Mesenchymal stem cell (in vitro differentiated cells and primary cell): ENCODE measurements around the gene PRRC1.

Experiments used
- DNase-seq: peaks from one replicate; pipeline ENCODE4 v3.0.0-alpha.2; 2013
- H2AFZ ChIP-seq: one replicate; pipeline ENCODE4 v1.6.1; 2013; ENCODE audit warnings: low read depth, mild to moderate bottlenecking, control low read depth, inconsistent platforms, low read length, moderate library complexity
- H2AK5ac ChIP-seq: 2 replicates; pipeline ENCODE4 v1.6.1; 2013; ENCODE audit warnings: low read length, moderate library complexity, mild to moderate bottlenecking, inconsistent platforms; ENCODE audit not compliant: severe bottlenecking
- H2BK120ac ChIP-seq: one replicate; pipeline ENCODE4 v1.6.1; 2013; ENCODE audit warnings: low read depth, mild to moderate bottlenecking, inconsistent platforms, low read length, moderate library complexity
- H2BK12ac ChIP-seq, 2 experiments: one replicate each; pipeline ENCODE4 v1.6.1; 2013; ENCODE audit warnings: inconsistent platforms in 2 of 2, low read length in 2 of 2, mild to moderate bottlenecking in 2 of 2, moderate library complexity in 2 of 2, control low read depth in 1 of 2
- H2BK15ac ChIP-seq: one replicate; pipeline ENCODE4 v1.6.1; 2013; ENCODE audit warnings: mild to moderate bottlenecking, low read depth, inconsistent platforms; ENCODE audit not compliant: poor library complexity, severe bottlenecking
- H2BK5ac ChIP-seq: 2 replicates; pipeline ENCODE4 v1.6.1; 2013; ENCODE audit warnings: low read depth, mild to moderate bottlenecking, low read length, control low read depth, inconsistent platforms; ENCODE audit not compliant: poor library complexity, severe bottlenecking
- H3K14ac ChIP-seq, 2 experiments: one replicate each; pipeline ENCODE4 v1.6.1; 2013; ENCODE audit warnings: inconsistent platforms in 2 of 2, low read length in 2 of 2, control low read depth in 1 of 2, mild to moderate bottlenecking in 1 of 2, moderate library complexity in 1 of 2
- H3K18ac ChIP-seq, 2 experiments: one replicate each; pipeline ENCODE4 v1.6.1; 2013; ENCODE audit warnings: inconsistent platforms in 2 of 2, low read length in 2 of 2, control low read depth in 1 of 2, low read depth in 1 of 2, mild to moderate bottlenecking in 1 of 2
- H3K23ac ChIP-seq, 2 experiments: one replicate each; pipeline ENCODE4 v1.6.1; 2013; ENCODE audit warnings: inconsistent platforms in 2 of 2, low read length in 2 of 2, mild to moderate bottlenecking in 2 of 2, moderate library complexity in 2 of 2, control low read depth in 1 of 2
- H3K27ac ChIP-seq: 2 replicates; pipeline ENCODE4 v1.5.1; 2013; ENCODE audit warnings: mild to moderate bottlenecking, moderate library complexity, low read length, control low read depth, inconsistent platforms; ENCODE audit not compliant: poor library complexity, severe bottlenecking
- H3K27me3 ChIP-seq, 2 experiments: 2 replicates each; pipeline versions ENCODE4 v1.6.1 to v1.7.0; 2013; ENCODE audit warnings: low read length in 2 of 2, mild to moderate bottlenecking in 2 of 2, moderate library complexity in 2 of 2, control low read depth in 1 of 2, inconsistent platforms in 1 of 2; ENCODE audit not compliant: control insufficient read depth in 1 of 2, insufficient read depth in 1 of 2
- H3K36me3 ChIP-seq, 2 experiments: 2 replicates each; pipeline versions ENCODE4 v1.6.1 to v1.7.0; 2013; ENCODE audit warnings: low read length in 2 of 2, control low read depth in 1 of 2, inconsistent platforms in 1 of 2, low read depth in 1 of 2, mild to moderate bottlenecking in 1 of 2; ENCODE audit not compliant: insufficient read depth in 2 of 2, control insufficient read depth in 1 of 2
- H3K4ac ChIP-seq, 2 experiments: one replicate each; pipeline ENCODE4 v1.6.1; 2013; ENCODE audit warnings: inconsistent platforms in 2 of 2, low read length in 2 of 2, mild to moderate bottlenecking in 2 of 2, moderate library complexity in 2 of 2, control low read depth in 1 of 2, low read depth in 1 of 2
- H3K4me1 ChIP-seq: 2 replicates; pipeline ENCODE4 v1.6.1; 2013; ENCODE audit warnings: low read depth, low read length, control low read depth; ENCODE audit not compliant: control insufficient read depth, insufficient read depth
- H3K4me2 ChIP-seq: 2 replicates; pipeline ENCODE4 v1.6.1; 2013; ENCODE audit warnings: low read length, mild to moderate bottlenecking, inconsistent platforms; ENCODE audit not compliant: poor library complexity, severe bottlenecking
- H3K4me3 ChIP-seq, 2 experiments: 2 replicates each; pipeline versions ENCODE4 v1.5.1 to v1.7.0; 2013; ENCODE audit warnings: low read length in 2 of 2, mild to moderate bottlenecking in 2 of 2, control low read depth in 1 of 2, low read depth in 1 of 2; ENCODE audit not compliant: insufficient read depth in 1 of 2
- H3K79me1 ChIP-seq: replicated peaks from 2 replicates; pipeline ENCODE4 v1.6.1; 2013; ENCODE audit warnings: mild to moderate bottlenecking, control low read depth, low read length, inconsistent platforms; ENCODE audit not compliant: poor library complexity, severe bottlenecking
- H3K9ac ChIP-seq: 2 replicates; pipeline ENCODE4 v1.7.0; 2013; ENCODE audit warnings: mild to moderate bottlenecking, low read length, moderate library complexity
- H3K9me3 ChIP-seq: 2 replicates; pipeline ENCODE4 v1.7.0; 2013; ENCODE audit warnings: mild to moderate bottlenecking, low read length; ENCODE audit not compliant: control insufficient read depth
- H4K8ac ChIP-seq: one replicate; pipeline ENCODE4 v1.6.1; 2013; ENCODE audit warnings: inconsistent platforms, mild to moderate bottlenecking, low read length, moderate library complexity
- H4K91ac ChIP-seq: one replicate; pipeline ENCODE4 v1.6.1; 2013; ENCODE audit warnings: mild to moderate bottlenecking, low read length, inconsistent platforms
- WGBS: methylation state at CpG from one replicate; pipeline ENCODE4 v1.1.7; 2013; ENCODE audit warnings: mixed read lengths; 5-methylcytosine and 5-hydroxymethylcytosine counted together

Gene PRRC1

DNA sequence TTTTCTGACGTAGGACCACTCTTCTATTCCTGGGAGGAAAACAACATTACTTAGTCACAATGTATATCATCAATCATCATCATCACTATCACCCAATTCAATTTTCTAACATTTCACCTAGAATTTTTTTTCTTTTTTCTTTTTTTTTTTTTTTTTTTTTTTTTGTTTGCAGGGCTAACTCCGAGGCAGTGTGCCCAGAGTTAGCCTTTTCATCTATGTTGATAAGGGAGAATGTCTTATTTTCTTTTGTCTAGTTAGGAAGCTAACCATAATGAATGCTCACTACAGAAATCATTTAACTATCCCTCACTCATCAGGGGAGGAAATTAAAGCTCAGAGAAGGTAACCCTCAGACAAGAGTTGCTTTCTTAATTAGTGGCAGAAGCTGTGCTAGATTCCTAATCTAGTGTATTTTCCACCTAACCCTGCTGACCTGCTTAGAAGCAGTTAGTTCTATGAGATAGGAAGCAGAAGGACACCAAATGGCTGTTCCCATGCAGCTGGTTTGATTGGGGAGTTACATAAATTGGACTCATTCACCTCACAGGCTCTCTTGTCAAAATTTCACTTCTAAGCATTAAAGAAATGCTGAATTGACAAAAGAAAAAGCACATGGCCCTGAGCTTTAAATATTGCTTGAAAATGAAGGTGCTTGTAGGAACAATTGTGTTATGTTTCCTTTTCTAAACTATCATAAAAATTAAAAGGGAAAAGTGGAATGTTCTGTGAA, 8.6 kb upstream of the PRRC1 start:
- Histone ChIP-seq H3K23ac (no peak overlapping the region), H3K27ac (no peak overlapping the region), H4K8ac (no peak overlapping the region), H2AK5ac (no peak overlapping the region), H3K18ac (no peak overlapping the region), H3K4ac (no peak overlapping the region), H3K9me3 (no peaks in the 10 kb centered on the region), H2BK12ac (no peak overlapping the region), H2BK120ac (no peak overlapping the region), H3K4me3 (no peak overlapping the region), H2AFZ (no peak overlapping the region), H2BK15ac (no peak overlapping the region), H3K4me2 (no peak overlapping the region), H3K9ac (no peak overlapping the region), H4K91ac (no peak overlapping the region), H3K36me3 (no peaks in the 10 kb centered on the region), H2BK5ac (no peak overlapping the region), H3K14ac (no peak overlapping the region), H3K4me1 (no peaks in the 10 kb centered on the region), H3K79me1 (no peaks in the 10 kb centered on the region), H3K27me3 (peaks cover 0 to 11% of the 10 kb centered on the region in 2 experiments)
- WGBS: 90% methylated on average over 1 of the region's 2 CpGs
- no peak for DNase-seq

GRCh38 chr5:127513408-127513970, 4.0 kb upstream of the PRRC1 start:
- Histone ChIP-seq H4K91ac (no peak overlapping the region), H2AFZ (no peak overlapping the region), H4K8ac (no peak overlapping the region), H2BK5ac (no peak overlapping the region), H3K79me1 (no peaks in the 10 kb centered on the region), H3K14ac (no peak overlapping the region), H2BK12ac (no peak overlapping the region), H3K23ac (no peak overlapping the region), H3K36me3 (no peaks in the 10 kb centered on the region), H3K9ac (no peak overlapping the region), H2AK5ac (no peak overlapping the region), H3K4me1 (peaks cover 2% of the 10 kb centered on the region), H2BK15ac (no peak overlapping the region), H3K4ac (no peak overlapping the region), H3K4me3 (no peak overlapping the region), H3K27me3 (peaks cover 0 to 11% of the 10 kb centered on the region in 2 experiments), H2BK120ac (no peak overlapping the region), H3K4me2 (no peak overlapping the region), H3K27ac (no peak overlapping the region), H3K18ac (no peak overlapping the region), H3K9me3 (no peaks in the 10 kb centered on the region)
- WGBS: 71% methylated on average over 2 of the region's 3 CpGs
- no peak for DNase-seq

- H2AFZ ChIP-seq: no peak overlapping the region
- no peak overlapping the region for H3K14ac ChIP-seq
- H4K8ac ChIP-seq: no peak overlapping the region
- no peaks in the 10 kb centered on the region for H3K27me3 ChIP-seq
- no peak overlapping the region for H3K9ac ChIP-seq
- H3K4ac ChIP-seq: no peak overlapping the region
- no peak for DNase-seq
- no peak overlapping the region for H2BK15ac ChIP-seq
- no peak overlapping the region for H3K27ac ChIP-seq
- peaks cover 0 to 6% of the 10 kb centered on the region in 2 experiments for H3K36me3 ChIP-seq
- no peak overlapping the region for H3K18ac ChIP-seq
- no peak overlapping the region for H2AK5ac ChIP-seq
- no peak overlapping the region for H2BK12ac ChIP-seq
- H3K4me3 ChIP-seq: no peak overlapping the region
- H2BK120ac ChIP-seq: no peak overlapping the region
- H2BK5ac ChIP-seq: no peak overlapping the region
- H3K9me3 ChIP-seq: no peaks in the 10 kb centered on the region
- peaks cover 2% of the 10 kb centered on the region for H3K4me1 ChIP-seq
- no peaks in the 10 kb centered on the region for H3K79me1 ChIP-seq
- H3K23ac ChIP-seq: no peak overlapping the region
- no peak overlapping the region for H3K4me2 ChIP-seq
- 94% methylated on average over 1 of the region's 1 CpG for WGBS
- no peak overlapping the region for H4K91ac ChIP-seq
Measured at GRCh38 chr5:127514816-127515215, 2.6 kb upstream of the PRRC1 start.

DNA sequence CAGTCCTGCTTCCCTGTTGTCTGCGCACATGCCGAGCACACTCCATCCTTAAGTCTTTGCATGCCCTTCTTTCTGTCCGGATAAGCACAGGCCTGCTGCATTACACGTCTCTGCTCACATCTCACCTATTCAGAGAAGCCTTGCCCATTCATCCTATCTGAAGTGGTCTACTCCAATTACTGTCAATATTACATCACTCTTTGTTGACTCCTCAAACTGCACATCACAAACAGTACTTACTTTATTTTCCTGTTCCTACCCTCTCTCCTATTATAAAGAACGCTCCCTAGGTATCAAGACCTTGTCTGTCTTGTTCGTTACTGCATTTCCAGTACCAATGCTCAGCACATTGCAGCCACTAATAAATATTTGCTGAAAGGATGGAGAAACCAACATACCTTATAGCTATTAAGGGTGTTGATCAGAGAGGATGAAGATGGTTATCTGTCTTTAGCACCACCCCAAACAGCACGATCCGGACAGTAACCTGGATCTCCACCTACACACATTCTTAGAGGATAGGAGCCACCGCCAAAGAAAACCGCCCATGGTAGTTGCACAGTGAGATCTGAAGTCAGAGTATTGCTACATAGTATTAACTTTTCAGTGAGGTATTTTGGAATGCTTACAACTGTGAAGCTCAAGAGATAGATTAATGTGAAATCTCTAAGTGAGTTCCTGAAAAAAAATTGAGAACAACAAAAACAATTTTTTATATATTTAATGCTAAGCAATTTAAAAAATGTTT, 1.6 kb upstream of the PRRC1 start:
- Histone ChIP-seq H2BK15ac (no peak overlapping the region), H3K4me3 (no peak overlapping the region), H2BK120ac (no peak overlapping the region), H3K36me3 (peaks cover 0 to 16% of the 10 kb centered on the region in 2 experiments), H3K4me1 (peaks cover 2% of the 10 kb centered on the region), H2AFZ (no peak overlapping the region), H4K8ac (no peak overlapping the region), H2BK12ac (no peak overlapping the region), H3K18ac (no peak overlapping the region), H3K9ac (no peak overlapping the region), H3K4me2 (no peak overlapping the region), H3K4ac (no peak overlapping the region), H3K9me3 (peaks cover 1% of the 10 kb centered on the region), H2BK5ac (no peak overlapping the region), H3K23ac (no peak overlapping the region), H2AK5ac (no peak overlapping the region), H3K27me3 (no peaks in the 10 kb centered on the region), H4K91ac (no peak overlapping the region), H3K14ac (no peak overlapping the region), H3K27ac (no peak overlapping the region), H3K79me1 (no peaks in the 10 kb centered on the region)
- WGBS: 96% methylated on average over 8 of the region's 10 CpGs
- DNase-seq: no peak
